GM12878 (cell line): ENCODE data around the gene PISD. TPM values are rescaled to one million over a fixed set of nuclear protein-coding genes. Genes with fewer than 3 reads are reported as not detected.

Source experiments
- ATAC-seq: fragments of 200-7000 bp; cut with Tn5 transposase; 3 replicates; pipeline ENCODE4 v1.9.1; 2020; ENCODE audit warnings: mild to moderate bottlenecking, moderate library complexity
- BruUV-seq: library from RNA; stranded (reverse); fragments of 400-500 nt; replicated peaks from 2 replicates; lab custom pipeline; 2021; lab: Mats Ljungman, UMichigan
- CTCF ChIA-PET: fragments of 300-600 bp; sonication (Branson Sonifier 250); formaldehyde crosslinking; extraction: SDS; loops from one replicate; lab custom pipeline; 2021; ENCODE audit warnings: inconsistent platforms; lab: Yijun Ruan, JAX
- POLR2A ChIA-PET: fragments of 350-600 bp; formaldehyde crosslinking; extraction: SDS; loops from one replicate; lab custom pipeline; 2021; ENCODE audit warnings: inconsistent platforms; lab: Charles Lee
- RAD21 ChIA-PET: fragments of 300-600 bp; sonication (Branson Sonifier 250); formaldehyde crosslinking; loops from one replicate; lab custom pipeline; 2023; ENCODE audit warnings: antibody characterized with exemption; ENCODE audit not compliant: unreplicated experiment; lab: Charles Lee
- SMC1A ChIA-PET: fragments of 300-600 bp; sonication (Branson Sonifier 250); formaldehyde crosslinking; loops from one replicate; lab custom pipeline; 2023; ENCODE audit not compliant: unreplicated experiment, uncharacterized antibody; lab: Charles Lee
- DNase-seq: peaks from one replicate; pipeline ENCODE4 v3.0.0-alpha.2; 2011; ENCODE audit warnings: low read depth, low spot score
- FAIRE-seq: peaks from 3 replicates; lab custom pipeline; 2011; peaks lifted over from hg19 to GRCh38; lab: Jason Lieb, UNC
- H2AFZ ChIP-seq: 2 replicates; pipeline ENCODE4 v1.6.0; 2011; ENCODE audit warnings: low read depth, low read length, control low read depth; ENCODE audit not compliant: control insufficient read depth
- H3K27ac ChIP-seq: 2 replicates; pipeline ENCODE4 v1.5.1; 2011; ENCODE audit warnings: control low read depth; ENCODE audit not compliant: control insufficient read depth, insufficient read depth
- H3K27me3 ChIP-seq, 2 experiments: replicated peaks in 1 of 2; 2 replicates each; pipeline versions ENCODE4 v1.6.0 to v1.6.1; 2011; ENCODE audit warnings: low read length in 1 of 2; ENCODE audit not compliant: control insufficient read depth in 2 of 2, insufficient read depth in 2 of 2
- H3K36me3 ChIP-seq, 2 experiments: 2 replicates each; pipeline ENCODE4 v1.5.1; 2011; ENCODE audit warnings: low read length in 1 of 2; ENCODE audit not compliant: control insufficient read depth in 2 of 2, insufficient read depth in 2 of 2
- H3K4me1 ChIP-seq: 2 replicates; pipeline ENCODE4 v1.6.1; 2011; ENCODE audit warnings: mild to moderate bottlenecking, low read length, moderate library complexity, mixed read lengths; ENCODE audit not compliant: control insufficient read depth, insufficient read depth
- H3K4me2 ChIP-seq: 2 replicates; pipeline ENCODE4 v1.6.0; 2011; ENCODE audit warnings: control low read depth; ENCODE audit not compliant: control insufficient read depth, insufficient read depth
- H3K4me3 ChIP-seq: fragments of 200-600 bp; sonication (generic); 2 replicates; pipeline ENCODE4 v1.5.1; 2016
- H3K79me2 ChIP-seq: 2 replicates; pipeline ENCODE4 v1.6.0; 2011; ENCODE audit warnings: low read length; ENCODE audit not compliant: control insufficient read depth, insufficient read depth
- H3K9ac ChIP-seq: 2 replicates; pipeline ENCODE4 v1.8.0; 2011; ENCODE audit warnings: low read length, control low read depth, mixed read lengths; ENCODE audit not compliant: control insufficient read depth, insufficient read depth
- H3K9me3 ChIP-seq: replicated peaks from 3 replicates; pipeline ENCODE4 v1.5.1; 2011; ENCODE audit warnings: mild to moderate bottlenecking, low read length; ENCODE audit not compliant: control insufficient read depth, insufficient read depth
- H4K20me1 ChIP-seq: 2 replicates; pipeline ENCODE4 v1.6.0; 2011; ENCODE audit not compliant: control insufficient read depth, insufficient read depth
- BHLHE40 ChIP-seq, 2 experiments: fragments of 450-650 bp in 1 of 2; IDR thresholded peaks; 2 replicates each; pipeline ENCODE4 v1.6.1; 2011 to 2017; ENCODE audit warnings: low read depth in 2 of 2, borderline replicate concordance in 1 of 2, improper control_type of control experiment in 1 of 2, low read length in 1 of 2, mild to moderate bottlenecking in 1 of 2
- CREB1 ChIP-seq: IDR thresholded peaks from 2 replicates; pipeline ENCODE4 v1.6.1; 2012; ENCODE audit warnings: low read depth, mild to moderate bottlenecking, inconsistent platforms
- E2F4 ChIP-seq: IDR thresholded peaks from 2 replicates; pipeline ENCODE4 v1.6.1; 2012; ENCODE audit warnings: low read depth, low read length, improper control_type of control experiment
- HSF1 ChIP-seq: fragments of 150-350 bp; IDR thresholded peaks from 2 replicates; pipeline ENCODE4 v1.6.1; 2014; ENCODE audit warnings: mild to moderate bottlenecking, low read depth, low read length
- JUND ChIP-seq: IDR thresholded peaks from 2 replicates; pipeline ENCODE4 v1.6.1; 2012; ENCODE audit warnings: low read depth, mild to moderate bottlenecking, low read length, improper control_type of control experiment, moderate library complexity
- MEF2B ChIP-seq: fragments of 450-650 bp; IDR thresholded peaks from 2 replicates; pipeline ENCODE4 v1.6.1; 2018; ENCODE audit warnings: mild to moderate bottlenecking, moderate library complexity; ENCODE audit not compliant: partially characterized antibody, poor library complexity, severe bottlenecking
- PML ChIP-seq: IDR thresholded peaks from 2 replicates; pipeline ENCODE4 v1.6.1; 2012; ENCODE audit warnings: low read length, inconsistent platforms
- PRDM15 ChIP-seq: fragments of 450-650 bp; formaldehyde crosslinking; IDR thresholded peaks from 2 replicates; pipeline ENCODE4 v1.4.0; 2020; ENCODE audit warnings: mild to moderate bottlenecking, moderate library complexity
- RELB ChIP-seq: fragments of 450-650 bp; IDR thresholded peaks from 2 replicates; pipeline ENCODE4 v1.6.1; 2017; ENCODE audit warnings: low read depth, mild to moderate bottlenecking, moderate library complexity
- STAT1 ChIP-seq: fragments of 450-650 bp; conservative IDR thresholded peaks from 2 replicates; pipeline ENCODE4 v1.6.1; 2014; ENCODE audit warnings: antibody characterized with exemption, mild to moderate bottlenecking
- TAF1 ChIP-seq: IDR thresholded peaks from 2 replicates; pipeline ENCODE4 v1.6.1; 2011; ENCODE audit warnings: mild to moderate bottlenecking, low read depth, low read length, borderline replicate concordance
- TCF12 ChIP-seq: IDR thresholded peaks from 2 replicates; pipeline ENCODE4 v1.6.1; 2011; ENCODE audit warnings: low read depth, mild to moderate bottlenecking, low read length
- ZNF274 ChIP-seq: IDR thresholded peaks from one replicate; pipeline ENCODE4 v1.8.0; 2011; ENCODE audit not compliant: insufficient read length, insufficient read depth
- ZNF622 ChIP-seq: fragments of 450-650 bp; IDR thresholded peaks from 2 replicates; pipeline ENCODE4 v1.6.1; 2017; ENCODE audit warnings: mild to moderate bottlenecking, inconsistent platforms
- WGBS: methylation state at CpG from one replicate; pipeline ENCODE4 v1.1.6; 2016; ENCODE audit warnings: low lambda C conversion rate; ENCODE audit not compliant: insufficient replicate concordance, insufficient coverage; ENCODE audit errors: missing lambda C conversion rate; 5-methylcytosine and 5-hydroxymethylcytosine counted together
- in situ Hi-C: fragments of 300-500 bp; cut with MboI; formaldehyde crosslinking; loops from 9 replicates; pipeline ENCODE4 v1.14.3; 2018; ENCODE audit warnings: mixed read lengths
- intact Hi-C: fragments of 100-400 bp; cut with micrococcal nuclease; formaldehyde crosslinking; loops from one replicate; pipeline ENCODE4 v1.14.2; 2022; ENCODE audit not compliant: unreplicated experiment
- polyA plus RNA-seq, 11 experiments: library from polyadenylated mRNA; depleted of rRNA in 4 of 11; unstranded in 6 of 11; stranded (reverse) in 5 of 11; fragments of >200 nt; fragmentation: Nextera tagmentation in 4 of 11; fragmentation: Illumina TruSeq in 1 of 11; extraction: Ambion mirVana in 4 of 11; extraction: Trizol in 1 of 11; gene quantifications; 1 replicate in 1 of 11; 2 replicates in 10 of 11; pipeline versions ENCODE4 v1.2.1 to v1.2.3, GENCODE V29; 2011 to 2016; ENCODE audit warnings: inconsistent platforms in 2 of 11, missing spikeins in 2 of 11, low read depth in 1 of 11
- total RNA-seq, 4 experiments: library from RNA; depleted of rRNA in 3 of 4; stranded (reverse); fragments of >200 nt in 3 of 4; fragmentation: Illumina TruSeq in 1 of 4; extraction: Trizol in 1 of 4; gene quantifications; 2 replicates each; pipeline versions ENCODE4 v1.2.1 to v1.2.3, GENCODE V29; 2013 to 2021

The PISD gene
- total and polyA plus RNA-seq, 10 of the 15 experiments (the other 5 are each of a cell fraction or from before 2014, with no cell fraction given), result 25.8 to 62.7 (median 45.8) TPM

- no peaks in the 10 kb centered on the region for H3K9me3 ChIP-seq
- ChIA-PET RAD21 (interaction anchor here (0.6 to 1.6 kb wide), 4 partner anchors 9 to 19 kb away, joined by 3 to 9 read pairs (median 6); partner anchors contain the start of gene PISD), POLR2A (interaction anchor here (1.3 to 2.3 kb wide), 3 partner anchors 9 to 14 kb away, joined by 6 to 9 read pairs (median 9); no protein-coding TSS in a partner anchor), CTCF (interaction anchor here (1.2 to 1.8 kb wide), 5 partner anchors 10 to 619 kb away, joined by 3 to 6 read pairs (median 4); no protein-coding TSS in a partner anchor), SMC1A (interaction anchor here (0.8 to 2.2 kb wide), 4 partner anchors 9 to 19 kb away, joined by 3 to 12 read pairs (median 8); partner anchors contain the start of gene PISD)
- peak overlapping the region; percentile 53; the same call in 1 of the 2 replicates for H3K4me2 ChIP-seq
- 0 out of 2 replicates have a peak overlapping the region, but pooled peaks have one; percentile 1 for H3K9ac ChIP-seq
- H3K4me3 ChIP-seq, result no peak overlapping the region
- no peaks in the 10 kb centered on the region for H3K27me3 ChIP-seq
- intact Hi-C loops (no loop called here), in situ Hi-C loops (no loop called here)
- H2AFZ ChIP-seq, result no peak overlapping the region
- H3K4me1 ChIP-seq, result peaks cover 31% of the 10 kb centered on the region
- no peaks in the 10 kb centered on the region for H4K20me1 ChIP-seq
- peaks cover 1 to 12% of the 10 kb centered on the region in 2 experiments; a peak in 3 of 4 replicates for H3K36me3 ChIP-seq
- no peak for ATAC-seq
- 98% methylated on average over 3 of the region's 3 CpGs for WGBS
- BruUV-seq, result no TSS peak
- peaks cover 27% of the 10 kb centered on the region for H3K79me2 ChIP-seq
- DNase-seq, result no peak
- FAIRE-seq, result no peak
- peak overlapping the region; percentile 75 for H3K27ac ChIP-seq
- TF ChIP-seq ZNF622 (no peak), PRDM15 (CRISPR knock-in tag) (no peak), TCF12 (no peak), PML (no peak), HSF1 (no peak), TAF1 (no peak), RELB (no peak), E2F4 (no peak), MEF2B (no peak), BHLHE40 (IDR thresholded peaks at IDR 0.05; ENCODE audit: borderline replicate concordance in 1 of 2, low read depth in 2 of 2, low read length in 1 of 2) (no peak), JUND (no peak), CREB1 (no peak), STAT1 (no peak), ZNF274 (no peak)
Observed at GRCh38 chr22:31647066-31647465, 14.9 kb downstream of the PISD start.
